GM12878 (cell line): ENCODE measurements around the gene OTOG.

Experiments used
- BHLHE40 ChIP-seq, 2 experiments: fragments of 450-650 bp in 1 of 2; IDR thresholded peaks; 2 replicates each; pipeline ENCODE4 v1.6.1; 2011 to 2017; ENCODE audit warnings: low read depth in 2 of 2, borderline replicate concordance in 1 of 2, improper control_type of control experiment in 1 of 2, low read length in 1 of 2, mild to moderate bottlenecking in 1 of 2
- CBX3 ChIP-seq: fragments of 200-600 bp; sonication (generic); IDR thresholded peaks from 2 replicates; pipeline ENCODE4 v1.6.1; 2016; ENCODE audit warnings: low read depth, borderline replicate concordance
- CEBPB ChIP-seq, 2 experiments: fragments of 150-350 bp in 1 of 2; IDR thresholded peaks; 2 replicates each; pipeline ENCODE4 v1.6.1; 2012 to 2014; ENCODE audit warnings: low read depth in 2 of 2, low read length in 2 of 2, borderline replicate concordance in 1 of 2, inconsistent platforms in 1 of 2
- CREB1 ChIP-seq: IDR thresholded peaks from 2 replicates; pipeline ENCODE4 v1.6.1; 2012; ENCODE audit warnings: low read depth, mild to moderate bottlenecking, inconsistent platforms
- EZH2 ChIP-seq: IDR thresholded peaks from 2 replicates; pipeline ENCODE4 v1.6.1; 2012; ENCODE audit warnings: low read depth, mild to moderate bottlenecking, control low read depth, inconsistent platforms, low read length, borderline replicate concordance; ENCODE audit not compliant: control insufficient read depth
- FOS ChIP-seq: IDR thresholded peaks from 3 replicates; pipeline ENCODE4 v1.6.1; 2011; ENCODE audit warnings: borderline replicate concordance; ENCODE audit not compliant: insufficient read length; ENCODE audit errors: extremely low read depth
- FOXM1 ChIP-seq: IDR thresholded peaks from 2 replicates; pipeline ENCODE4 v1.6.1; 2012; ENCODE audit warnings: low read depth, mild to moderate bottlenecking, inconsistent platforms, low read length, moderate library complexity
- POLR2A ChIP-seq: IDR thresholded peaks from 2 replicates; pipeline ENCODE4 v1.6.1; 2011; ENCODE audit warnings: low read depth, mild to moderate bottlenecking, low read length
- POLR2AphosphoS5 ChIP-seq: IDR thresholded peaks from 2 replicates; pipeline ENCODE4 v1.6.1; 2011; ENCODE audit warnings: mild to moderate bottlenecking, low read length, inconsistent platforms
- REST ChIP-seq: IDR thresholded peaks from 2 replicates; pipeline ENCODE4 v1.6.1; 2012; ENCODE audit warnings: mild to moderate bottlenecking, low read depth, low read length
- ZBTB40 ChIP-seq: fragments of 450-650 bp; IDR thresholded peaks from 2 replicates; pipeline ENCODE4 v1.6.1; 2016; ENCODE audit warnings: mild to moderate bottlenecking, moderate library complexity, borderline replicate concordance
- TF ChIP-seq, protein P1 (sequence below), 3 experiments: IDR thresholded peaks in 2 of 3; conservative IDR thresholded peaks in 1 of 3; 2 replicates each; pipeline ENCODE4 v1.5.1; 2011; ENCODE audit warnings: low read depth in 3 of 3, low read length in 3 of 3, mild to moderate bottlenecking in 3 of 3, control low read depth in 2 of 3, moderate library complexity in 2 of 3, inconsistent platforms in 1 of 3, mixed read lengths in 1 of 3; ENCODE audit not compliant: control insufficient read depth in 2 of 3, insufficient read depth in 1 of 3; ENCODE audit errors: extremely low read depth in 1 of 3
- TF ChIP-seq, protein P2 (sequence below): IDR thresholded peaks from 2 replicates; pipeline ENCODE4 v1.6.1; 2011; ENCODE audit warnings: low read depth, low read length, improper control_type of control experiment, borderline replicate concordance

DNA sequence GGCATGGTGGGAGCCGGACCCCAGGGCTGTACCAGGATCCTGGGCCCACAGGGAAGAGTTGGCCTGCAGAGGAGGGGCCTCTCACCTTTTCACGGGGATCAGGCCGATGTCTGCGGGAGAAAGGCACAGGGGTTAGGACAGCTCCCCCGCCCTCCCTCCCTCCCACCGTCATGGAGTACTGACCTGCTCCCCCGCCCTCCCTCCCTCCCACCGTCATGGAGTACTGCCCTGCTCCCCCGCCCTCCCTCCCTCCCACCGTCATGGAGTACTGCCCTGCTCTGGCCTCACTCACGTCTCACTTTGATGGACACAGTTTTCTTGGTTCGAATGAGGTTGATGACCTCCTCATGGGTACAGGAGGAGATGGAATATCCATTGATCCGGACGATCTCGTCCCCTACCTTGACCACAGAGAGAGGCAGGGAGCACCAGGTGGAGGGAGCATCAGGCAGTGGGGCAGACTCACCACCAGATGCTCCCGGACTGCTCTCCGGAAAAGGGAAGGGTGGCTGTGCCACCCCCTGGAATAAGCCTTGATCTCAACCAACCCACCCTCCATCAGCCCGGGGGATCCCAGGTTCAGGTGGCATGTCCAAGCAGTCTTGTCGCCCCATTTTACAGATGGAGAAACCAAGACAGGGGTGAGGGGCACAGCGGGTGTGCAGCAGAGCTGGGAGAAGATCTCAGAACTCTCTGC is 20.0 kb upstream of the OTOG start:
- no peak for TF ChIP-seq FOS
- TF ChIP-seq POLR2AphosphoS5 = no peak
- no peak for TF ChIP-seq EZH2
- TF ChIP-seq REST = no peak
- TF ChIP-seq, protein P1, sequence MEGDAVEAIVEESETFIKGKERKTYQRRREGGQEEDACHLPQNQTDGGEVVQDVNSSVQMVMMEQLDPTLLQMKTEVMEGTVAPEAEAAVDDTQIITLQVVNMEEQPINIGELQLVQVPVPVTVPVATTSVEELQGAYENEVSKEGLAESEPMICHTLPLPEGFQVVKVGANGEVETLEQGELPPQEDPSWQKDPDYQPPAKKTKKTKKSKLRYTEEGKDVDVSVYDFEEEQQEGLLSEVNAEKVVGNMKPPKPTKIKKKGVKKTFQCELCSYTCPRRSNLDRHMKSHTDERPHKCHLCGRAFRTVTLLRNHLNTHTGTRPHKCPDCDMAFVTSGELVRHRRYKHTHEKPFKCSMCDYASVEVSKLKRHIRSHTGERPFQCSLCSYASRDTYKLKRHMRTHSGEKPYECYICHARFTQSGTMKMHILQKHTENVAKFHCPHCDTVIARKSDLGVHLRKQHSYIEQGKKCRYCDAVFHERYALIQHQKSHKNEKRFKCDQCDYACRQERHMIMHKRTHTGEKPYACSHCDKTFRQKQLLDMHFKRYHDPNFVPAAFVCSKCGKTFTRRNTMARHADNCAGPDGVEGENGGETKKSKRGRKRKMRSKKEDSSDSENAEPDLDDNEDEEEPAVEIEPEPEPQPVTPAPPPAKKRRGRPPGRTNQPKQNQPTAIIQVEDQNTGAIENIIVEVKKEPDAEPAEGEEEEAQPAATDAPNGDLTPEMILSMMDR (IDR thresholded peaks at IDR 0.05 in 2 of 3, conservative IDR thresholded peaks at IDR 0.05 in 1 of 3; ENCODE audit: control insufficient read depth in 2 of 3, extremely low read depth in 1 of 3, insufficient read depth in 1 of 3, low read depth in 3 of 3, low read length in 3 of 3) = no peak
- TF ChIP-seq FOXM1 = no peak
- TF ChIP-seq ZBTB40 = no peak
- no peak for TF ChIP-seq CEBPB (IDR thresholded peaks at IDR 0.05; ENCODE audit: borderline replicate concordance in 1 of 2, low read depth in 2 of 2, low read length in 2 of 2)
- no peak for TF ChIP-seq CREB1
- no peak for TF ChIP-seq POLR2A
- no peak for TF ChIP-seq CBX3
- TF ChIP-seq, protein P2, sequence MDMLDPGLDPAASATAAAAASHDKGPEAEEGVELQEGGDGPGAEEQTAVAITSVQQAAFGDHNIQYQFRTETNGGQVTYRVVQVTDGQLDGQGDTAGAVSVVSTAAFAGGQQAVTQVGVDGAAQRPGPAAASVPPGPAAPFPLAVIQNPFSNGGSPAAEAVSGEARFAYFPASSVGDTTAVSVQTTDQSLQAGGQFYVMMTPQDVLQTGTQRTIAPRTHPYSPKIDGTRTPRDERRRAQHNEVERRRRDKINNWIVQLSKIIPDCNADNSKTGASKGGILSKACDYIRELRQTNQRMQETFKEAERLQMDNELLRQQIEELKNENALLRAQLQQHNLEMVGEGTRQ = no peak
- TF ChIP-seq BHLHE40 (IDR thresholded peaks at IDR 0.05; ENCODE audit: borderline replicate concordance in 1 of 2, low read depth in 2 of 2, low read length in 1 of 2) = no peak
